ENCODE results near the gene PCK2. TPM values are rescaled to one million over a fixed set of nuclear protein-coding genes. Genes with fewer than 3 reads are reported as not detected.

The PCK2 gene
- total and polyA plus RNA-seq, 2 donors (not counting 3 experiments of a cell fraction or from before 2014, with no cell fraction given) = 23.5 to 24.5 TPM

- H3K9me1 ChIP-seq (replicated peaks; ENCODE audit: control insufficient read depth, extremely low read depth, insufficient read depth, low read length) = no peaks in the 10 kb centered on the region
- no peak for FAIRE-seq
- POLR2A ChIA-PET = no interaction called here
- H3K4me2 ChIP-seq (ENCODE audit: insufficient read depth, low read length) = no peak overlapping the region
- no peak overlapping the region for H3K27ac ChIP-seq (ENCODE audit: insufficient read depth, low read depth, low read length)
- peaks cover 0 to 1% of the 10 kb centered on the region in 2 experiments for H3K27me3 ChIP-seq (ENCODE audit: control insufficient read depth in 2 of 2, insufficient read depth in 2 of 2, low read length in 2 of 2)
- no TSS peak for BruUV-seq (replicated peaks)
- no peaks in the 10 kb centered on the region for H3K79me2 ChIP-seq (ENCODE audit: control insufficient read depth, insufficient read depth, low read length)
- no peak overlapping the region for H3K9ac ChIP-seq (replicated peaks; ENCODE audit: extremely low read depth, insufficient read depth, low read length)
- dilution Hi-C loops (cut with MboI; ENCODE audit: extremely low pct_ligation_motif_present, low sequenced_read_pairs) = no loop called here
- H3K4me1 ChIP-seq (ENCODE audit: control insufficient read depth, extremely low read depth, insufficient read depth, low read length) = no peaks in the 10 kb centered on the region
- H3K36me3 ChIP-seq (ENCODE audit: control insufficient read depth in 2 of 2, extremely low read depth in 1 of 2, insufficient read depth in 2 of 2, low read length in 2 of 2) = no peaks in the 10 kb centered on the region
- no peak overlapping the region for H2AFZ ChIP-seq (ENCODE audit: low read depth, low read length)
- no peak overlapping the region for H3K4me3 ChIP-seq (replicated peaks in 1 of 3; ENCODE audit: insufficient read depth in 1 of 3, low read depth in 1 of 3, low read length in 3 of 3)
- H3K9me3 ChIP-seq (replicated peaks; ENCODE audit: control insufficient read depth, insufficient read depth, low read length) = no peaks in the 10 kb centered on the region
- intact Hi-C loops (cut with micrococcal nuclease) = no loop called here
- no peak for DNase-seq (ENCODE audit: low read depth, low spot score)
- TF ChIP-seq CTCF (IDR thresholded peaks at IDR 0.05; ENCODE audit: extremely low read depth in 1 of 2, insufficient read depth in 1 of 2, low read depth in 1 of 2, low read length in 2 of 2) (no peak), FOS (IDR thresholded peaks at IDR 0.05; ENCODE audit: borderline replicate concordance, insufficient read depth, low read length) (no peak), MAX (IDR thresholded peaks at IDR 0.05; ENCODE audit: insufficient read depth, insufficient read length) (no peak)
- no peaks in the 10 kb centered on the region for H4K20me1 ChIP-seq (replicated peaks; ENCODE audit: control insufficient read depth, extremely low read depth, insufficient read depth, low read length)
- CTCF ChIA-PET = interaction anchor here (0.8 to 9.5 kb wide), 6 partner anchors 9 to 74 kb away, joined by 3 to 319 read pairs (median 3); partner anchors contain the start of genes PCK2 and PSME1
Observed at GRCh38 chr14:24062216-24062980, 31.7 kb upstream of the PCK2 start.
